B cell (primary cell): Measurements from ENCODE around the gene CCDC14. TPM values are rescaled to one million over a fixed set of nuclear protein-coding genes. Genes with fewer than 3 reads are reported as not detected.
"Not testable (repeated sequence)": the region's sequence is repeated elsewhere in the genome, so short reads cannot be mapped to it uniquely, and the experiment has no call there.

Source experiments
- ATAC-seq: fragments of 200-7000 bp; cut with Tn5 transposase; one replicate; pipeline ENCODE4 v1.10.0; 2021; ENCODE audit warnings: low read depth, mild to moderate bottlenecking, moderate number of reproducible peaks, moderate library complexity
- CTCF ChIA-PET: fragments of 350-600 bp; sonication (Branson Sonifier 250); formaldehyde crosslinking; loops from one replicate; lab custom pipeline; 2021; ENCODE audit warnings: antibody characterized with exemption, inconsistent platforms; lab: Charles Lee
- POLR2A ChIA-PET: fragments of 350-600 bp; sonication (Branson Sonifier 250); formaldehyde crosslinking; loops from one replicate; lab custom pipeline; 2021; ENCODE audit warnings: antibody characterized with exemption; lab: Charles Lee
- DNase-seq: peaks from one replicate; pipeline ENCODE4 v3.0.0; 2013
- H2AFZ ChIP-seq: 2 replicates; pipeline ENCODE4 v1.6.1; 2012; ENCODE audit warnings: mild to moderate bottlenecking, low read depth, low read length; ENCODE audit not compliant: insufficient read depth, poor library complexity, severe bottlenecking
- H3K27ac ChIP-seq, 2 donors: 1 replicate in 1 of 2; 2 replicates in 1 of 2; pipeline ENCODE4 v1.5.1; 2012 to 2013; ENCODE audit warnings: low read length in 2 of 2, mild to moderate bottlenecking in 2 of 2, moderate library complexity in 1 of 2
- H3K27me3 ChIP-seq, 4 experiments: fragments of 200-600 bp in 1 of 4; sonication (generic) in 1 of 4; replicated peaks in 1 of 4; 1 replicate in 2 of 4; 2 replicates in 2 of 4; pipeline versions ENCODE4 v1.6.1 to v1.7.0; 2013 to 2016; ENCODE audit warnings: low read length in 3 of 4, mild to moderate bottlenecking in 2 of 4, mixed read lengths in 1 of 4, moderate library complexity in 1 of 4; ENCODE audit not compliant: insufficient read depth in 4 of 4, control insufficient read depth in 3 of 4; ENCODE audit errors: control extremely low read depth in 1 of 4
- H3K36me3 ChIP-seq, 2 experiments: replicated peaks in 1 of 2; 1 replicate in 1 of 2; 2 replicates in 1 of 2; pipeline versions ENCODE4 v1.6.1 to v1.7.1; 2013; ENCODE audit warnings: low read length in 1 of 2; ENCODE audit not compliant: insufficient read depth in 2 of 2, control insufficient read depth in 1 of 2; ENCODE audit errors: control extremely low read depth in 1 of 2, extremely low read depth in 1 of 2
- H3K4me1 ChIP-seq, 2 donors: fragments of 200-600 bp in 1 of 2; sonication (generic) in 1 of 2; 1 replicate in 1 of 2; 2 replicates in 1 of 2; pipeline versions ENCODE4 v1.5.1 to v1.6.1; 2013 to 2017; ENCODE audit warnings: low read length in 2 of 2; ENCODE audit not compliant: control insufficient read depth in 2 of 2, insufficient read depth in 2 of 2
- H3K4me2 ChIP-seq: replicated peaks from 2 replicates; pipeline ENCODE3; 2012; ENCODE audit warnings: mild to moderate bottlenecking, low read depth, low read length; ENCODE audit not compliant: poor library complexity, severe bottlenecking
- H3K4me3 ChIP-seq, 5 experiments: fragments of 200-600 bp in 1 of 5; sonication (generic) in 1 of 5; 1 replicate in 3 of 5; 2 replicates in 2 of 5; pipeline versions ENCODE4 v1.5.1 to v1.7.0; 2011 to 2016; ENCODE audit warnings: low read length in 4 of 5, mild to moderate bottlenecking in 4 of 5, low read depth in 2 of 5, control low read depth in 1 of 5, moderate library complexity in 1 of 5; ENCODE audit not compliant: insufficient read depth in 1 of 5; ENCODE audit errors: control extremely low read depth in 1 of 5, extremely low read depth in 1 of 5
- H3K79me2 ChIP-seq: fragments of 200-600 bp; sonication (generic); one replicate; pipeline ENCODE4 v1.6.0; 2016; ENCODE audit warnings: low read length; ENCODE audit not compliant: control insufficient read depth, insufficient read depth
- H3K9ac ChIP-seq: fragments of 200-600 bp; sonication (generic); 2 replicates; pipeline ENCODE4 v1.6.1; 2017; ENCODE audit warnings: mild to moderate bottlenecking, low read length, moderate library complexity
- H3K9me3 ChIP-seq, 3 donors: one replicate each; pipeline versions ENCODE4 v1.6.1 to v1.7.1; 2013; ENCODE audit warnings: low read length in 2 of 3; ENCODE audit not compliant: control insufficient read depth in 2 of 3, insufficient read depth in 1 of 3; ENCODE audit errors: control extremely low read depth in 1 of 3
- H4K20me1 ChIP-seq: 2 replicates; pipeline ENCODE4 v1.6.0; 2012; ENCODE audit warnings: mild to moderate bottlenecking, low read length; ENCODE audit not compliant: insufficient read depth, control insufficient read depth, poor library complexity, severe bottlenecking
- H3K27ac Mint-ChIP-seq: one replicate; pipeline ENCODE4 v1.8.0; 2021; ENCODE audit warnings: mixed read lengths
- H3K27me3 Mint-ChIP-seq: one replicate; pipeline ENCODE4 v1.8.0; 2021; ENCODE audit warnings: mixed read lengths
- H3K4me1 Mint-ChIP-seq: one replicate; pipeline ENCODE4 v1.8.0; 2021; ENCODE audit warnings: mixed read lengths
- H3K4me3 Mint-ChIP-seq: one replicate; pipeline ENCODE4 v1.8.0; 2021; ENCODE audit warnings: mixed read lengths
- H3K9me3 Mint-ChIP-seq: one replicate; pipeline ENCODE4 v1.8.0; 2022; ENCODE audit warnings: mixed read lengths; ENCODE audit not compliant: insufficient read depth
- CTCF ChIP-seq: fragments of 200-600 bp; IDR thresholded peaks from one replicate; pipeline ENCODE4 v1.8.0; 2022; ENCODE audit warnings: antibody characterized with exemption, mild to moderate bottlenecking
- EZH2 ChIP-seq: IDR thresholded peaks from 2 replicates; pipeline ENCODE4 v1.6.1; 2012; ENCODE audit warnings: borderline replicate concordance, low read depth, mild to moderate bottlenecking, moderate library complexity, low read length; ENCODE audit not compliant: insufficient read depth, poor library complexity, severe bottlenecking
- WGBS: methylation state at CpG from one replicate; pipeline ENCODE4 v1.1.5; 2013; ENCODE audit warnings: missing lambda C conversion rate; ENCODE audit not compliant: insufficient coverage; 5-methylcytosine and 5-hydroxymethylcytosine counted together
- intact Hi-C: fragments of 100-400 bp; cut with micrococcal nuclease; formaldehyde crosslinking; loops from one replicate; pipeline ENCODE4 v1.10.0; 2022
- polyA plus RNA-seq: library from polyadenylated mRNA; depleted of rRNA; stranded (reverse); fragments of >200 nt; gene quantifications from 2 replicates; pipeline ENCODE4 v1.2.3, GENCODE V29; 2012
- total RNA-seq, 2 donors: library from RNA; stranded (reverse); fragments of 120-200 nt in 1 of 2; gene quantifications; 1 replicate in 1 of 2; 2 replicates in 1 of 2; pipeline versions ENCODE4 v1.2.3 to v1.2.4, GENCODE V29; 2013 to 2022

Gene CCDC14
- total and polyA plus RNA-seq, 2 donors (not counting 1 experiment from before 2014, with no cell fraction given) = 35.3 to 54.2 TPM

GRCh38 chr3:123964793-123965192, 3.8 kb upstream of the CCDC14 start:
- H3K9me3 Mint-ChIP-seq, H3K9ac ChIP-seq, H3K27ac ChIP-seq, H2AFZ ChIP-seq, H3K36me3 ChIP-seq, CTCF ChIA-PET, H3K9me3 ChIP-seq, H4K20me1 ChIP-seq, POLR2A ChIA-PET, H3K27me3 ChIP-seq, H3K27ac Mint-ChIP-seq, H3K4me3 ChIP-seq, ATAC-seq, H3K4me2 ChIP-seq, H3K79me2 ChIP-seq, H3K4me1 ChIP-seq, H3K4me3 Mint-ChIP-seq, DNase-seq: not testable (repeated sequence)
- H3K27me3 Mint-ChIP-seq = peaks cover 22% of the 10 kb centered on the region
- no CpG with 5 or more reads among the region's 1 CpG for WGBS
- intact Hi-C loops = loop anchor here (5.0 kb wide), 1 partner anchor 377 kb away; the partner anchor contains the start of gene HACD2
- H3K4me1 Mint-ChIP-seq = peaks cover 15% of the 10 kb centered on the region

- peak overlapping the region; percentile 63 to 93 (median 76) for H3K4me3 ChIP-seq
- peaks cover 0 to 10% of the 10 kb centered on the region in 2 donors for H3K4me1 ChIP-seq
- peaks cover 8% of the 10 kb centered on the region for H3K27me3 Mint-ChIP-seq
- POLR2A ChIA-PET = interaction anchor here (0.7 kb wide), 1 partner anchor 381 kb away, joined by 3 read pairs; no protein-coding TSS in a partner anchor
- H3K27me3 ChIP-seq = peaks cover 0 to 3% (median 0%) of the 10 kb centered on the region in 4 experiments
- ATAC-seq (no peak), DNase-seq (no peak)
- peak overlapping the region; percentile 92 for H2AFZ ChIP-seq
- H3K27ac ChIP-seq = peak overlapping the region in 1 of 2 donors; percentile 78
- H3K27ac Mint-ChIP-seq = peak overlapping the region; percentile 93
- no peaks in the 10 kb centered on the region for H3K36me3 ChIP-seq
- peak overlapping the region; percentile 86 for H3K9ac ChIP-seq
- TF ChIP-seq CTCF = no peak
- TF ChIP-seq EZH2 = no peak
- peaks cover 6% of the 10 kb centered on the region for H3K79me2 ChIP-seq
- H3K4me3 Mint-ChIP-seq = peak overlapping the region; percentile 97
- intact Hi-C loops = loop anchor here (5.0 kb wide), 1 partner anchor 374 kb away; the partner anchor contains the start of gene HACD2
- no peaks in the 10 kb centered on the region for H3K9me3 Mint-ChIP-seq
- 1% methylated on average over 13 of the region's 15 CpGs for WGBS
- H3K9me3 ChIP-seq = no peaks in the 10 kb centered on the region
- no peaks in the 10 kb centered on the region for H4K20me1 ChIP-seq
- CTCF ChIA-PET = no interaction called here
- peaks cover 25% of the 10 kb centered on the region for H3K4me1 Mint-ChIP-seq
- peak overlapping the region; percentile 83 for H3K4me2 ChIP-seq
Measured at GRCh38 chr3:123961508-123961856, 453 bp upstream of the CCDC14 start.
